Mucosa of descending colon (tissue), 3 donors: Measurements from ENCODE around the gene MTMR4. TPM values are rescaled to one million over a fixed set of nuclear protein-coding genes. Genes with fewer than 3 reads are reported as not detected.

Experiments
- ATAC-seq: fragments of 200-7000 bp; cut with Tn5 transposase; one replicate; pipeline ENCODE4 v1.9.1; 2020; ENCODE audit warnings: mild to moderate bottlenecking, moderate library complexity
- DNase-seq, 3 donors: peaks; one replicate each; pipeline ENCODE4 v3.0.0-alpha.2; 2020
- H3K36me3 ChIP-seq: fragments of 200-600 bp; one replicate; pipeline ENCODE4 v1.8.0; 2021; ENCODE audit warnings: low read depth, mild to moderate bottlenecking
- H3K4me1 ChIP-seq: fragments of 200-600 bp; one replicate; pipeline ENCODE4 v1.8.0; 2021; ENCODE audit warnings: low read depth, mild to moderate bottlenecking
- H3K4me3 ChIP-seq: fragments of 200-600 bp; one replicate; pipeline ENCODE4 v1.8.0; 2021; ENCODE audit warnings: mild to moderate bottlenecking
- H3K9me3 ChIP-seq: fragments of 200-600 bp; one replicate; pipeline ENCODE4 v1.8.0; 2021; ENCODE audit warnings: mild to moderate bottlenecking
- intact Hi-C, 2 donors: fragments of 100-400 bp; cut with DNase I in 1 of 2; cut with micrococcal nuclease in 1 of 2; formaldehyde crosslinking; loops; one replicate each; pipeline versions ENCODE4 v1.11.0 to v1.11.1; 2022; cut with DNase I, micrococcal nuclease
- total RNA-seq, 3 donors: library from RNA; stranded (reverse); fragmentation: NEBNext Ultra II Directional in 2 of 3; extraction: Animal tissue kit (Norgen Biotek cat#: 25700) in 2 of 3; gene quantifications; one replicate each; pipeline versions ENCODE4 v1.2.1 to v1.2.4, GENCODE V29; 2021 to 2023
- TF ChIP-seq, protein P1 (sequence below): fragments of 200-600 bp; IDR thresholded peaks from one replicate; pipeline ENCODE4 v1.8.0; 2022; ENCODE audit warnings: antibody characterized with exemption, mild to moderate bottlenecking
- donor health status: DM: no; HTN: no; CAD: no; lungs with moderate emphysema.
- donor health status: DM: no; HTN: no; CAD: no.
- donor health status: DM: no; HTN: yes; CAD: no.

The MTMR4 gene
- total RNA-seq, 3 donors from 2014 or later: 38.9 to 61.9 (median 47.3) TPM

- DNase-seq: no peak
- Histone ChIP-seq H3K4me1 (peaks cover 8% of the 10 kb centered on the region), H3K9me3 (no peaks in the 10 kb centered on the region), H3K36me3 (no peaks in the 10 kb centered on the region), H3K4me3 (no peak overlapping the region)
- TF ChIP-seq, protein P1, sequence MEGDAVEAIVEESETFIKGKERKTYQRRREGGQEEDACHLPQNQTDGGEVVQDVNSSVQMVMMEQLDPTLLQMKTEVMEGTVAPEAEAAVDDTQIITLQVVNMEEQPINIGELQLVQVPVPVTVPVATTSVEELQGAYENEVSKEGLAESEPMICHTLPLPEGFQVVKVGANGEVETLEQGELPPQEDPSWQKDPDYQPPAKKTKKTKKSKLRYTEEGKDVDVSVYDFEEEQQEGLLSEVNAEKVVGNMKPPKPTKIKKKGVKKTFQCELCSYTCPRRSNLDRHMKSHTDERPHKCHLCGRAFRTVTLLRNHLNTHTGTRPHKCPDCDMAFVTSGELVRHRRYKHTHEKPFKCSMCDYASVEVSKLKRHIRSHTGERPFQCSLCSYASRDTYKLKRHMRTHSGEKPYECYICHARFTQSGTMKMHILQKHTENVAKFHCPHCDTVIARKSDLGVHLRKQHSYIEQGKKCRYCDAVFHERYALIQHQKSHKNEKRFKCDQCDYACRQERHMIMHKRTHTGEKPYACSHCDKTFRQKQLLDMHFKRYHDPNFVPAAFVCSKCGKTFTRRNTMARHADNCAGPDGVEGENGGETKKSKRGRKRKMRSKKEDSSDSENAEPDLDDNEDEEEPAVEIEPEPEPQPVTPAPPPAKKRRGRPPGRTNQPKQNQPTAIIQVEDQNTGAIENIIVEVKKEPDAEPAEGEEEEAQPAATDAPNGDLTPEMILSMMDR: no peak
- intact Hi-C loops: no loop called here
- peak; percentile 23 for ATAC-seq
Measured at GRCh38 chr17:58534901-58535421, 20.5 kb upstream of the MTMR4 start.

GRCh38 chr17:58534331-58534730, 19.9 kb upstream of the MTMR4 start:
- H3K4me1 ChIP-seq: peaks cover 8% of the 10 kb centered on the region
- no peaks in the 10 kb centered on the region for H3K9me3 ChIP-seq
- intact Hi-C loops: no loop called here
- TF ChIP-seq, protein P1: no peak
- ATAC-seq (no peak), DNase-seq (no peak)
- H3K36me3 ChIP-seq: no peaks in the 10 kb centered on the region
- no peak overlapping the region for H3K4me3 ChIP-seq

- TF ChIP-seq, protein P1: no peak
- DNase-seq (no peak), ATAC-seq (no peak)
- no peaks in the 10 kb centered on the region for H3K36me3 ChIP-seq
- H3K4me3 ChIP-seq: no peak overlapping the region
- no peaks in the 10 kb centered on the region for H3K9me3 ChIP-seq
- H3K4me1 ChIP-seq: peaks cover 8% of the 10 kb centered on the region
- intact Hi-C loops: no loop called here
Measured at GRCh38 chr17:58533616-58534188, 19.3 kb upstream of the MTMR4 start.

DNA sequence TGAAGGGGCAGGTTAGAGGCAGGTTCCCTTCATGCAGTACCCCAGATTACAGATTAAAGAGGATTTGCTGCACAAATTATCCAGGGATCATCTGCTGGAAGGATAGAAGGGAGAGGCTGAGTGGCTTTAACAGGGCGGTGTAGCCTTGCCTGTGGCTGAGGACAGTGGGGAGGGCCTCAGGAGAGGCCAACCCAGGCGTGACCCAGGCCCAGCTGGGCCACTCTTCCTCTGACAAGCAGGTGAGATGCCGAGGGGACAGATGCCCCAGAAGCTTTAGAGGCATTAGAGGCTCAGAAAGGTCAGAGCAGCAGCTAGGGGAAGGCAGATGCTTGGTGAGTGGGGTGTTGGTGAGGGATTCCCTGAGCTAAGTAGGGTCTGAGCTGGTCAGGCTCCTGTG, 18.1 kb upstream of the MTMR4 start:
- intact Hi-C loops: no loop called here
- DNase-seq: no peak
- H3K4me3 ChIP-seq: no peak overlapping the region
- peaks cover 8% of the 10 kb centered on the region for H3K4me1 ChIP-seq
- H3K36me3 ChIP-seq: no peaks in the 10 kb centered on the region
- TF ChIP-seq, protein P1: no peak
- H3K9me3 ChIP-seq: no peaks in the 10 kb centered on the region
- ATAC-seq: no peak

DNA sequence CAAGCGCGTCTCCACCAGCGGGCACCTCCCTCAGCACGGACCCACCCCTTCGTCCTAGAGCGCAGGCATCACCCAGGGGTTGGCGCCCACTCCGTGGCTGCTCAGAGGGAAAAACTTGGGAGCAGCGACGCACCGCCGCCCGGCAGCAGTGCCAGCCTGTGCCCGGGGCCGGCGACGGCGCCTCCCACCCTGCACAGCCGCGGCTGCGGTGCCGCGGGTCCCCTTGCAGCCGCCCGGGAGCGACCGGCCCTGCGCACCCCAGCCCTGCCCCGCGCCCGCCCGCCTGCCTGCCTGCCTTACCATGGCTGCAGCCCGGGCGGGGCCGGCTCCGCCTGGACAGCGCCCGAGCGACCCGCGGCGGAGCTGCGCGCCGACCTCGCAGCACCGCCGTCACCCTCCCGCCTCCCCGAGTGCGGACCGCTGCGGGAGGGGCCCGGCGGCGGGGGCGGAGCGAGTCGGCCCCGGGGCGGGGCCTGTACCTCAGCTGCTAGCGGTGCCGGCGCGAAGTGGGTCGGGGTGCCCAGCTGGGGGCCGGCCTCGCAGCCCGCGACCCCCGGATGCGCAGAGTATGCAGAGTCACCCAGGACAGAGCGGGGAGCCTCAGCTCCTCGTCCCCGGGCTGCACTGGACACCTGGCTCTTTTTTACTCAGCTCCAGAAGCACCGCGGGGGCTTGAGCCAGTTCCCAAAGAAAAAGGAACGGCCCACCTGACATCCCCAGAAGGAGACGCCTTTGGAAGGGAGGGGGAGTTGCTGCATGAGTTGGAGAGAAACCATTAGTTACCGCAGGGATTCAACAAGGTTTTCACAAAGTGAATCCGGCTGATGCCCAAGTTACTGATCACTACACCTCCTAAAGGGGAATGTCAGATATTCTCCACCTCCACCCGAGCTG, 17.5 kb upstream of the MTMR4 start:
- DNase-seq (peak; percentile 60 to 77 (median 63)), ATAC-seq (peak; percentile 85)
- intact Hi-C loops: no loop called here
- TF ChIP-seq, protein P1: no peak
- Histone ChIP-seq H3K9me3 (no peaks in the 10 kb centered on the region), H3K4me1 (peaks cover 8% of the 10 kb centered on the region), H3K36me3 (no peaks in the 10 kb centered on the region), H3K4me3 (peak overlapping the region; percentile 11)
